ENCODE results near the gene EBNA1BP2.

DNA sequence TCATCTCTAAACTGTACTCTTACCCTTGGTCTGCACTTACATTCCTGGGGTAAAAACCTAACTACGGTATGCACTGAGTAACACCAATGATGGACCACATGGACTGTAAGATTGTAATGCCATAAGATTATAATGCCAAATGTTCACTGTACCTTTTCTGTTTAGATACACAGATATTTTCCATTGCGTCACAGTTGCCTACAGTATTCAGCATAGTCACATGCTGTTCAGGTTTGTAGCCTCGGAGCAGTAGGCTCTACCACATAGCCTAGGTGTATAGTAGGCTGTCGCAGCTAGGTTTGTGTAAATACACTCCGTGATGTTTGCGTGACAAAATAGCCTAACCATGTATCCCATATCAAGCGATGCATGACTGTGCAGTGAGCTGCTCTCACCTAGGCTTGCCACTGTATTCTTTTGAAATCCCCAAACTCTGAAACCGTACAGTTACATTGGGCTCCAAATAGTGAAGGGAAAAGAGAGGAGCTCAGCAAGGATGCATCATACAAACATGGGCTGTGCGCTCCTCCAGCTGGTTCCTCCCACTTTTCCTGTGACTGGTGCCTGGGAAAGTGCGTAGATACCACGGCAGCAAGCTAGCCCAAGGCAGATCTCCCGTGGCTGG, 35.3 kb upstream of the EBNA1BP2 start:
- TF ChIP-seq, protein P1, sequence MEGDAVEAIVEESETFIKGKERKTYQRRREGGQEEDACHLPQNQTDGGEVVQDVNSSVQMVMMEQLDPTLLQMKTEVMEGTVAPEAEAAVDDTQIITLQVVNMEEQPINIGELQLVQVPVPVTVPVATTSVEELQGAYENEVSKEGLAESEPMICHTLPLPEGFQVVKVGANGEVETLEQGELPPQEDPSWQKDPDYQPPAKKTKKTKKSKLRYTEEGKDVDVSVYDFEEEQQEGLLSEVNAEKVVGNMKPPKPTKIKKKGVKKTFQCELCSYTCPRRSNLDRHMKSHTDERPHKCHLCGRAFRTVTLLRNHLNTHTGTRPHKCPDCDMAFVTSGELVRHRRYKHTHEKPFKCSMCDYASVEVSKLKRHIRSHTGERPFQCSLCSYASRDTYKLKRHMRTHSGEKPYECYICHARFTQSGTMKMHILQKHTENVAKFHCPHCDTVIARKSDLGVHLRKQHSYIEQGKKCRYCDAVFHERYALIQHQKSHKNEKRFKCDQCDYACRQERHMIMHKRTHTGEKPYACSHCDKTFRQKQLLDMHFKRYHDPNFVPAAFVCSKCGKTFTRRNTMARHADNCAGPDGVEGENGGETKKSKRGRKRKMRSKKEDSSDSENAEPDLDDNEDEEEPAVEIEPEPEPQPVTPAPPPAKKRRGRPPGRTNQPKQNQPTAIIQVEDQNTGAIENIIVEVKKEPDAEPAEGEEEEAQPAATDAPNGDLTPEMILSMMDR (IDR thresholded peaks at IDR 0.05; ENCODE audit: low read depth, low read length), result no peak
- TF ChIP-seq, protein P2, sequence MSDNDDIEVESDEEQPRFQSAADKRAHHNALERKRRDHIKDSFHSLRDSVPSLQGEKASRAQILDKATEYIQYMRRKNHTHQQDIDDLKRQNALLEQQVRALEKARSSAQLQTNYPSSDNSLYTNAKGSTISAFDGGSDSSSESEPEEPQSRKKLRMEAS (IDR thresholded peaks at IDR 0.05; ENCODE audit: low read depth, low read length), result no peak
